HG03378 (cell line): ENCODE measurements around the gene ZFP36.

Experiments
- ATAC-seq: cut with Tn5 transposase; IDR thresholded peaks from one replicate; pipeline ENCODE4 v1.9.1; 2021; ENCODE audit warnings: mild to moderate bottlenecking, moderate library complexity; ENCODE audit not compliant: unreplicated experiment

Gene ZFP36

GRCh38 chr19:39415111-39416046 lies 8.7 kb downstream of the ZFP36 start:
- no peak for ATAC-seq

- ATAC-seq = no peak
These were observed 9.8 kb downstream of the ZFP36 start for GRCh38 chr19:39416152-39417120.

GRCh38 chr19:39417463-39418181 lies 11.0 kb downstream of the ZFP36 start:
- no peak for ATAC-seq

- no peak for ATAC-seq
These were observed 12.4 kb downstream of the ZFP36 start for GRCh38 chr19:39419003-39419402.

DNA sequence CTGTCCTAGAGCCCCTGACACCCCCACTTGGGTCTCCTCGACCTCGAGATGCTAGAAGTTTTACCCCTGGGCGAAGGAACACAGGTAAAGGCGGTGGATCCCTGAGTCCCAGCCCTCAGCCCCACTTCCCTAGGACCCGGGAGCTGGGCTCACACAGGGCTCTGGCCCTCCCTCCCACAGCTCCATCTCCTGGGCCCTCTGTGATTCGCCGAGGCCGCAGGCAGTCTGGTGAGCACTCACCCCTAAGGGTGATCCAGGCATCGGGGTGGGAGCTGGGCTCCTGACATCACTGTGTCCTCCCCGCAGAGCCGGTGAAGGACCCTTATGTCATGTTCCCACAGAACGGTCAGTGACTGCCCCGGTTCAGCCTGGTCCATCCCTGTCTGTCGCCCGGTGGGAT lies 14.1 kb downstream of the ZFP36 start:
- no peak for ATAC-seq

- no peak for ATAC-seq
These were observed 15.4 kb downstream of the ZFP36 start for GRCh38 chr19:39422020-39422419.

GRCh38 chr19:39423258-39424086 lies 16.8 kb downstream of the ZFP36 start:
- ATAC-seq = no peak

DNA sequence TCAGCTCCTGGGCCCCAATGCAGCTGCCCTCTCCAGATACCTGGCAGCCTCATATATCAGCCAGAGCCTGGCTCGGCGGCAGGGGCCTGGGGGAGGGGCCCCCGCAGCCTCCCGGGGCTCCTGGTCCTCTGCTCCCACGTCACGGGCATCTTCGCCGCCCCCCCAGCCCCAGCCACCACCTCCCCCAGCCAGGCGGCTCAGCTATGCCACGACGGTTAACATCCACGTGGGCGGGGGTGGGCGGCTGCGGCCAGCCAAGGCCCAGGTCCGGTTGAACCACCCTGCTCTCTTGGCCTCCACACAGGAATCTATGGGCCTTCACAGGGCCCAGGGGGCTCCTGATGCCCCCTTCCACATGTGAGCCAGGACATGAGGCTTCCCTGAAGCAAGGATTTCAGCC lies 18.3 kb downstream of the ZFP36 start:
- no peak for ATAC-seq

- ATAC-seq = no peak
These were observed 19.1 kb downstream of the ZFP36 start for GRCh38 chr19:39425744-39426143.

GRCh38 chr19:39426170-39426569 lies 19.5 kb downstream of the ZFP36 start:
- no peak for ATAC-seq

- no peak for ATAC-seq
These were observed 21.1 kb downstream of the ZFP36 start for GRCh38 chr19:39427707-39428106.

DNA sequence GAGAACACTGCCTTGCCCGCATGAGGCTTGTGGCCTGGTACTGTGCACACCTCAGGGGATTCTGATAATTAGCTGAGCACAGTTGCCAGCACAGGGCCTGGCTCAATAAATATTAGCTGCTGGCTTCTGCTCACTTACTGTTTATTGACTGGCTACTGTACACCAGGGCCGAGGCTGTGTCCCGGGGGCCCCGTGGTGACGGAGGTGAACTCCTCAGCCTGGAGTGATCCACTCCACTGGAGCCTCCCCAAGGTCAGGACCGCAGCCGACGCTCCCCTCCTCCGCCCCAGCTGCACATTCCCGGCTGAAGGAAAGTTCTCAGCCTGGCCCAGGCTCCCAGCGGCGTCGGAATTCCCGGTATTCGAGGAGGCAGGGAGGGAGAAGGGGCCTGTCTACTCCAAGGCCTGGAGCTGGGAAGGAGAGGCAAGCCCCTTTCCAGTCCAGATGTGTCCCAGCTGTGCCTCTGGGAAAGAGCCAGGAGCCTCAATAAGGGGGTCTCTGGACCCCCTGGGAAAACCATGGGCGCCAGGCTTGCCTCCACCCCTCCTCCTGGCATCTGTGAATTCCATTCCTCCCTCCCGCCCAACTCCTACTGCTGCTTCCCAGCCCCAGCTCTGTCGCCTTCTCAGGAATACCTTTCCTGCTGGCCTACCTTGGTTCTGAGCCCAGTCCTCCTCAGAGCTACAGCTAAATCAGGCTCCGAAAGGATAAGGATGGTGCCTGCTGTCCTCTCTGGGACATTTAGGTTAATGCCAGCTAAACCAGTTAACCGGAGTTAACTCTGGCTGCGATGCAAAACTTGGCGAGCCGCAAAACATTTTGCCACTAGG lies 21.9 kb downstream of the ZFP36 start:
- ATAC-seq = no peak

- no peak for ATAC-seq
These were observed 24.3 kb downstream of the ZFP36 start for GRCh38 chr19:39430675-39431593.

GRCh38 chr19:39432677-39433025 lies 26.0 kb downstream of the ZFP36 start:
- ATAC-seq = no peak

GRCh38 chr19:39433480-39434079 lies 26.9 kb downstream of the ZFP36 start:
- ATAC-seq = no peak

GRCh38 chr19:39434123-39435076 lies 27.8 kb downstream of the ZFP36 start:
- ATAC-seq = no peak
